A549 treated with AZD9567 at 1 μM for 4 hours (cell line): ENCODE measurements around the gene CREBZF. TPM values are rescaled to one million over a fixed set of nuclear protein-coding genes. Genes with fewer than 3 reads are reported as not detected.

Experiments
- total RNA-seq: library from RNA; stranded (reverse); fragments of 200-300 nt; extraction: Qiagen RNA extraction; gene quantifications from 5 replicates; pipeline ENCODE4 v1.2.3, GENCODE V29; 2022; ENCODE audit not compliant: insufficient read depth

CREBZF gene
- total RNA-seq: 23.4 to 33.0 TPM (median 29.3 TPM) in 5 replicates

DNA sequence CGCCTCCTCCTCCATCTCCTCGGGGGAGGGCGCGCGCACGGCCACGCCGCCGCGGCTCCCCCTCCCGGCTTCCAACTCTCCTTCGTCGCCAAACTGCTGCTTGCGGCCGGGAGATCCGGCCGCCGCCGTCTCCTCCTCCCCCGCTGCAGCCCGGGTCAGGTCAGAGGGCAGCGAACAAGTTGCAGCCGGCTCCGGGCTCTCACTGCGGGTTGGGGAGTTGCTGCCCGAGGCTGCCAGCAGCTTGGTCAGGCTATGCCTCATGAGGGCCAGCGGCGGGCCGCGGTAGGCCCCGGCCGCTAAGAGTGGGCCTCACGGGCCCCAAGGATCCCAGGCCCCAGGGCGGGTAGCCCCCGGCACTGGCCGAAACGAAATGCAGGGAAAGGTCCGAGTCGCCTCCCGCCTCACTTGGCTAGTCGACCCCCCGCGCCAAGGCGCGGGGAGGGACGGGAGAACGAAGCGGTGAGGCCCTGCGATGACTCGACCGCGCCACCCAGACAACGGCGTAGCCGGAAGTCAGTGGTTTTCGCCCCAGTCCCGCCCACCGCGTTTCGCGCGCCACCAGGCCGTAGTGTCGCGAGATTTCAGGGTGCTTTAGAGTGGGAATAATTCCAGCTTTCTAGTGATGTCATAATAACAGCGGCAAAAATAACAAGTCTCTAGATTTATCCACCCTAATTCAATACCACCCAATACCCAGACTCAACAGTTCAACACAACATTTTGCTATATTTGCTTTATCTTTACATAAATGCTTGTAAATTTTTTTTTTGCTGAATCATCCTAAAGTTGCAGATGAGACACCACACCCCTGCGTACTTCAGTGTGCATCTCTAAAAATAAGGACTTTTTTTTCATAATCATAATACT lies at the start of gene CREBZF:
Gene CREBZF (minus strand): TSS at position 515 of the 867 bp plus-strand sequence. CDS start 254 bp downstream, at position 261.

GRCh38 chr11:85685820-85686459 lies 21.0 kb upstream of the CREBZF start, which contains the start of gene CCDC89:
Gene CCDC89, minus strand, starts transcription at chr11:85686195. Its CDS starts 65 bp downstream, at chr11:85686130.

GRCh38 chr11:85647604-85648299 lies 17.2 kb downstream of the CREBZF start, which contains the start of gene TMEM126A:
Gene TMEM126A, plus strand, starts transcription at chr11:85647967. Its CDS starts 2,289 bp downstream, at chr11:85650256.

GRCh38 chr11:85627998-85628770 lies 36.7 kb downstream of the CREBZF start, which contains the start of gene TMEM126B:
Gene TMEM126B, plus strand, starts transcription at chr11:85628593. Its CDS starts 15 bp downstream, at chr11:85628608.

DNA sequence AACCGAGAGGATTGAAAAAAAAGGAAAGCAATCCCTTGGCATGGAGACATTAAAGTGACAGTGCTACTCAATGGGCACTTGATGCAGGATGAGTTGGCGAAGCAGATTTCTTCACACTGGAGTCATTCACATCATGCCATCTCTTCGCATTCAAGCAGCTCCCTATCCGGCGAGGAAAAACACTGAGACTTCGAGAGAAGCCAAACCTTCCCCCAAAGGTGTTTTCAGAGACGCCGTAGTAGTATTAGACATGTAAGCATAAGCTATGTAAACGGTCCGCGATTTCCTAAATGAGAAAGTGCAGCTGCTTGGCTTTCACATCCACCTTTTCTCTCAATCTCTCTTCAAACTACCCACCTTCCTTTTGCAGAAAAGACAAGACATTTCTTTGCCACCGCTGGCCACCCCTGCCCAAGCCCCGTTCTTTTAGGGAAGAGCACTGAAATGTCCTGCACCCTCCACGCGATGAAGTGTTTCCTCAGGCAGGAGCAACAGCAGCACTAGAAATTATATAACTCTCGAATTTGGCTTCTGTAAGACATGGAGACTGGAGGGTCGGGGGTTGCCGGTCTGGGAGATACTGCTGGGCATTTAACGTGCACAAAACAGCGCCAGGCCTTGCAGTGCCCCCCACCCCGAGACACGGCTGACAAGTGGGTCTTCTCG lies 37.5 kb downstream of the CREBZF start, which contains the start of gene DLG2:
Gene DLG2 (minus strand): TSS at position 13 of the 666 bp plus-strand sequence.

Other genes with a start within 250 kb of the CREBZF start
- 0.09 to 2.6 TPM (median 0.20 TPM) in 5 replicates for gene DLG2, start 37.8 kb downstream of the CREBZF start, total RNA-seq
- gene TMEM126B, start 36.5 kb downstream of the CREBZF start, total RNA-seq: 51.9 to 65.4 TPM (median 52.8 TPM) in 5 replicates
- 52.2 to 62.7 TPM (median 53.5 TPM) in 5 replicates for gene TMEM126A, start 17.2 kb downstream of the CREBZF start, total RNA-seq
- not detected in 5 replicates for gene CCDC89, start 21.1 kb upstream of the CREBZF start, total RNA-seq
- 7.6 to 26.7 TPM (median 8.3 TPM) in 5 replicates for gene SYTL2, start 146.0 kb upstream of the CREBZF start, total RNA-seq
- gene CCDC83, start 190.3 kb upstream of the CREBZF start, total RNA-seq: not detected in 5 replicates